HG03060 (cell line): ENCODE data around the gene ERP29.
"Not testable (repeated sequence)": the region's sequence is repeated elsewhere in the genome, so short reads cannot be mapped to it uniquely, and the experiment has no call there.

Source experiments
- ATAC-seq: cut with Tn5 transposase; IDR thresholded peaks from one replicate; pipeline ENCODE4 v1.9.1; 2021; ENCODE audit warnings: low read depth, moderate number of reproducible peaks; ENCODE audit not compliant: unreplicated experiment

ERP29 gene

GRCh38 chr12:112012775-112013600 lies at the start of gene ERP29, which contains the start of gene TMEM116:
ERP29 (plus strand) TSS chr12:112013426; CDS start chr12:112013466, 40 bp downstream.
TMEM116 (minus strand) TSS chr12:112013165; CDS start chr12:112005270, 7,895 bp downstream.
- ATAC-seq, result peak; percentile 41

- ATAC-seq, result no peak
Measured at GRCh38 chr12:111964935-111965334, 48.3 kb upstream of the ERP29 start.

GRCh38 chr12:111971800-111972199 lies 41.4 kb upstream of the ERP29 start:
- no peak for ATAC-seq

- no peak for ATAC-seq
Measured at GRCh38 chr12:111975161-111975931, 37.9 kb upstream of the ERP29 start.

- no peak for ATAC-seq
Measured at GRCh38 chr12:111976291-111976690, 36.9 kb upstream of the ERP29 start.

GRCh38 chr12:111976860-111977259 lies 36.4 kb upstream of the ERP29 start:
- no peak for ATAC-seq

- no peak for ATAC-seq
Measured at GRCh38 chr12:111978545-111978944, 34.7 kb upstream of the ERP29 start.

- no peak for ATAC-seq
Measured at GRCh38 chr12:111980598-111980997, 32.6 kb upstream of the ERP29 start.

- no peak for ATAC-seq
Measured at GRCh38 chr12:111981987-111982386, 31.2 kb upstream of the ERP29 start.

- no peak for ATAC-seq
Measured at GRCh38 chr12:111984820-111985219, 28.4 kb upstream of the ERP29 start.

GRCh38 chr12:111991535-111991934 lies 21.7 kb upstream of the ERP29 start:
- ATAC-seq, result no peak

GRCh38 chr12:111991946-111992345 lies 21.3 kb upstream of the ERP29 start:
- no peak for ATAC-seq

- ATAC-seq, result no peak
Measured at GRCh38 chr12:111992464-111992863, 20.8 kb upstream of the ERP29 start.

- no peak for ATAC-seq
Measured at GRCh38 chr12:111993292-111994150, 19.7 kb upstream of the ERP29 start.

GRCh38 chr12:111994211-111995111 lies 18.8 kb upstream of the ERP29 start:
- not testable (repeated sequence) for ATAC-seq

GRCh38 chr12:111995782-111996480 lies 17.3 kb upstream of the ERP29 start:
- no peak for ATAC-seq

- no peak for ATAC-seq
Measured at GRCh38 chr12:111997300-111997699, 15.9 kb upstream of the ERP29 start.

GRCh38 chr12:111998015-111998414 lies 15.2 kb upstream of the ERP29 start:
- no peak for ATAC-seq

GRCh38 chr12:111999129-111999528 lies 14.1 kb upstream of the ERP29 start:
- ATAC-seq, result not testable (repeated sequence)
